ENCODE data around the gene GSTM1. TPM values are rescaled to one million over a fixed set of nuclear protein-coding genes. Genes with fewer than 3 reads are reported as not detected.

The GSTM1 gene
- total and polyA plus RNA-seq, 2 of the 8 experiments (the other 6 are each of a cell fraction or from before 2014, with no cell fraction given), result 16.7 to 42.5 TPM

- Histone ChIP-seq H3K18ac (ENCODE audit: extremely low read depth, low read length) (peak within 1 kb of the TSS; percentile 48), H2BK5ac (ENCODE audit: low read depth, low read length) (no peak within 1 kb of the TSS), H3K36me3 (ENCODE audit: control insufficient read depth in 2 of 4, insufficient read depth in 4 of 4, low read length in 3 of 4) (no peaks in the 10 kb centered on the region), H3K14ac (ENCODE audit: insufficient read length) (no peak within 1 kb of the TSS), H3K23me2 (ENCODE audit: low read depth, low read length) (peaks cover 4% of the 10 kb centered on the region; the same call in 1 of the 2 replicates), H3K9me3 (ENCODE audit: insufficient read depth in 2 of 2, low read depth in 1 of 2, low read length in 1 of 2) (no peaks in the 10 kb centered on the region), H3K56ac (replicated peaks; ENCODE audit: insufficient read length, low read depth, low read length) (no peak within 1 kb of the TSS), H3K23ac (ENCODE audit: insufficient read length) (no peak within 1 kb of the TSS), H4K91ac (replicated peaks; ENCODE audit: insufficient read length, low read length) (no peak within 1 kb of the TSS), H3K79me1 (ENCODE audit: low read depth, low read length) (no peaks in the 10 kb centered on the region), H3K79me2 (ENCODE audit: control insufficient read depth in 1 of 2, insufficient read depth in 2 of 2, low read length in 2 of 2) (no peaks in the 10 kb centered on the region), H3K4me2 (ENCODE audit: insufficient read depth in 1 of 2, low read depth in 2 of 2, low read length in 2 of 2) (peak within 1 kb of the TSS; percentile 62 to 65), H2BK15ac (ENCODE audit: low read length) (no peak within 1 kb of the TSS), H4K8ac (ENCODE audit: extremely low read depth, insufficient read depth, low read length) (no peak within 1 kb of the TSS), H3K9ac (replicated peaks in 1 of 4; ENCODE audit: extremely low read depth in 1 of 4, low read depth in 3 of 4, low read length in 3 of 4) (no peak within 1 kb of the TSS), H3K4me3 (ENCODE audit: extremely low read depth in 1 of 4, insufficient read depth in 2 of 4, low read depth in 3 of 4, low read length in 4 of 4) (peak within 1 kb of the TSS; percentile 34 to 59 (median 40); a peak in 7 of 8 replicates), H2BK12ac (ENCODE audit: low read depth, low read length) (no peak within 1 kb of the TSS), H3K27ac (ENCODE audit: low read depth, low read length) (no peak within 1 kb of the TSS), H4K20me1 (replicated peaks in 1 of 2; ENCODE audit: control insufficient read depth in 1 of 2, insufficient read depth in 2 of 2, low read length in 2 of 2) (no peaks in the 10 kb centered on the region), H4K5ac (ENCODE audit: insufficient read length, low read depth, low read length) (peak within 1 kb of the TSS; percentile 48), H2AFZ (ENCODE audit: low read length) (peak within 1 kb of the TSS; percentile 90), H3K27me3 (replicated peaks in 1 of 4; ENCODE audit: control insufficient read depth in 3 of 4, extremely low read depth in 1 of 4, insufficient read depth in 3 of 4, low read length in 3 of 4) (no peaks in the 10 kb centered on the region), H2AK5ac (ENCODE audit: low read depth, low read length) (no peak within 1 kb of the TSS), H2BK120ac (replicated peaks; ENCODE audit: low read depth, low read length) (no peak within 1 kb of the TSS), H3K4me1 (replicated peaks in 1 of 4; ENCODE audit: control insufficient read depth in 3 of 4, insufficient read depth in 4 of 4, low read length in 3 of 4) (peaks cover 0 to 6% (median 5%) of the 10 kb centered on the region in 4 experiments; a peak in 5 of 7 replicates), H3K4ac (replicated peaks; ENCODE audit: insufficient read length, low read depth, low read length) (no peak within 1 kb of the TSS), H2BK20ac (ENCODE audit: low read length) (no peak within 1 kb of the TSS)
- FAIRE-seq (no peak), DNase-seq (ENCODE audit: low read depth in 1 of 2, low spot score in 2 of 2) (peak; percentile 29 to 93)
- ChIA-PET CTCF (ENCODE audit: partially characterized antibody) (interaction anchor here (0.8 to 1.6 kb wide), 4 partner anchors 18 to 37 kb away, joined by 3 to 7 read pairs (median 5); no protein-coding TSS in a partner anchor), POLR2A (ENCODE audit: partially characterized antibody) (interaction anchor here (0.6 to 1.9 kb wide), 3 partner anchors 12 to 42 kb away, joined by 3 to 4 read pairs (median 3); partner anchors contain the start of genes GSTM1 and GSTM4)
- WGBS, 2 experiments (ENCODE audit: extremely low coverage in 1 of 2, insufficient coverage in 1 of 2, insufficient read length in 1 of 2, insufficient replicate concordance in 2 of 2, low coverage in 1 of 2, low lambda C conversion rate in 2 of 2, missing lambda C conversion rate in 1 of 2), result 16% methylated on average over 22 of the region's 22 CpGs; no CpG with 5 or more reads in 1 of the 2 experiments
- TF ChIP-seq KDM1A (IDR thresholded peaks at IDR 0.05; ENCODE audit: borderline replicate concordance, low read length), result no peak
- TF ChIP-seq POLR2A (IDR thresholded peaks at IDR 0.05; ENCODE audit: control extremely low read depth in 1 of 2, low read depth in 2 of 2, low read length in 2 of 2), result no peak
- TF ChIP-seq CHD1 (IDR thresholded peaks at IDR 0.05; ENCODE audit: low read depth, low read length), result no peak
- no peak for TF ChIP-seq KDM4A (IDR thresholded peaks at IDR 0.05; ENCODE audit: low read depth, low read length, severe bottlenecking)
- TF ChIP-seq TEAD4 (IDR thresholded peaks at IDR 0.05; ENCODE audit: low read depth, low read length), result no peak
- TF ChIP-seq POLR2AphosphoS5 (IDR thresholded peaks at IDR 0.05; ENCODE audit: low read depth, low read length), result no peak
- TF ChIP-seq KDM5A (IDR thresholded peaks at IDR 0.05; ENCODE audit: low read length), result no peak
- TF ChIP-seq JUN (IDR thresholded peaks at IDR 0.05; ENCODE audit: low read depth, low read length), result no peak
- TF ChIP-seq SIX5 (IDR thresholded peaks at IDR 0.05; ENCODE audit: low read depth, low read length), result no peak
- no peak for TF ChIP-seq HDAC2 (IDR thresholded peaks at IDR 0.05; ENCODE audit: borderline replicate concordance in 1 of 2, low read depth in 2 of 2, low read length in 2 of 2)
- 0 out of 2 replicates have a peak, but pooled peaks have one; percentile 15 for TF ChIP-seq TAF1 (IDR thresholded peaks at IDR 0.05; ENCODE audit: low read depth, low read length)
- TF ChIP-seq SIN3A (conservative IDR thresholded peaks at IDR 0.05 in 1 of 2, IDR thresholded peaks at IDR 0.05 in 1 of 2; ENCODE audit: low read depth in 1 of 2, low read length in 2 of 2), result peak in 1 of 2 experiments; percentile 22; a peak in 1 of 4 replicates
- no peak for TF ChIP-seq NANOG (IDR thresholded peaks at IDR 0.05; ENCODE audit: insufficient read depth, low read depth, low read length, poor library complexity, severe bottlenecking)
These were observed 20.0 kb upstream of the GSTM1 start, which contains the start of gene GSTM2 for GRCh38 chr1:109667452-109668122. TSS of gene GSTM2 (plus strand) at chr1:109668057. CDS start at chr1:109668116, 59 bp downstream.
